GM18867 (cell line): ENCODE data around the gene KBTBD13.
A peak's percentile ranks its signal among the peaks of the same experiment; 100 is the strongest.

Source experiments
- ATAC-seq: cut with Tn5 transposase; IDR thresholded peaks from one replicate; pipeline ENCODE4 v1.9.1; 2021; ENCODE audit warnings: mild to moderate bottlenecking, moderate library complexity; ENCODE audit not compliant: unreplicated experiment

Gene KBTBD13

DNA sequence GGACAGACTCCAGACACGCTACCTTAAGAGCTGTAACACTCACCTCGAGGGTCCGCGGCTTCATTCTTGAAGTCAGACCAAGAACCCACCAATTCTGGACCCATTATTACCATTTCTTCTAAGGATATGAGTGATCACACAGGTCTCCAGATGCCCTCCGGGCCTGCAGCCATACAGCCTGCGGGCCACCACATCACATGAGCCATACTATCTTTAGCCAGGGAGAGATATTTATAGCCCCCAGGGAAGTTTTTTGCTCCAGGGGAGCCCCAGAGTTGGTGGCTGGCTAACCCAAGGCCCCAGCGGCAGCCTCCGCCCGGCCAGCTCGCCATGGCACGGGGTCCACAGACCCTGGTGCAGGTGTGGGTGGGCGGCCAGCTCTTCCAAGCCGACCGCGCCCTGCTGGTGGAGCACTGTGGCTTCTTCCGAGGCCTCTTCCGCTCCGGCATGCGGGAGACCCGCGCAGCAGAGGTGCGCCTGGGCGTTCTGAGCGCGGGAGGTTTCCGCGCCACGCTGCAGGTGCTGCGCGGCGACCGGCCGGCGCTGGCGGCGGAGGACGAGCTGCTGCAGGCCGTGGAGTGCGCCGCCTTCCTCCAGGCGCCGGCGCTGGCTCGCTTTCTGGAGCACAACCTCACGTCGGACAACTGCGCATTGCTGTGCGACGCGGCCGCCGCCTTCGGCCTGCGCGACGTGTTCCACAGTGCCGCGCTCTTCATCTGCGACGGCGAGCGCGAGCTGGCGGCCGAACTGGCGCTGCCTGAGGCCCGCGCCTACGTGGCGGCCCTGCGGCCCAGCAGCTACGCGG lies at the start of gene KBTBD13:
TSS of gene KBTBD13 (plus strand) at position 261 of the 805 bp plus-strand sequence. CDS start at position 331, 70 bp downstream.
- ATAC-seq, result no peak

DNA sequence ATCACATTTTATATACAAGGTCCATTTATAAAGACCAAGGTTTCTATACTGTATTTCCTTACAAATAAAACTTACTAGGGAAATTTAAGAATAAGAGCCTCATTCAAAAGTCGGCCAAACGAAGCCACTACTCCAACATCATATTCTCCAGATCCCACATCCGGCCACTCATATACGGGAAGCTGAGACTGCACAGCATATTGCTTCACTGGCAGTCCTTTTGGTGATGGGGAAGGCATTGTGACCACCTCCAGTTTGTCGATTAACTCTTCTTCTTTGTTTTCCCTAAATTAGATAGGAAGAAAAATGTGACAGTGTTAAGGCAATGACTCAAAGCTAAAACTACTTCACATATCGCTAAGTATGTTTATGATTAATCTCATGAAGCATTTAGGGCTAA lies 49.8 kb upstream of the KBTBD13 start:
- no peak for ATAC-seq

DNA sequence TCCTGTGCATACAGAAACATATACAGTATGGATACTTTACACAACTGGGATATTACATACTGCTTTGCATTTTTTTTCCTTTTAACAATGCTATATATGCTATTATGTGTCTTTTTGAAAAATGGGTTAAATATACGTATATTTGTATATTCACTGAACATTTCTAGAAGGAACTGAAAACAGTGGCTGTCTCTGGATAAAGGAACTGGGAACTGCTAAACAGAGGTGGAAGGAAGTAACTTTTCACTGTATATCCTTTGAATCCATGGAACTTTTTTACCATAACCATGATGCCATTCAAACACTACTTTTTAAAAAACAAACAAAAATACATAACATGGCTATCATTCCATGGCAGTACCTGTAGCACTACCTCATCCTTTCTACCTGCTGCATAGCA lies 49.0 kb upstream of the KBTBD13 start:
- ATAC-seq, result no peak

GRCh38 chr15:65028338-65028737 lies 48.2 kb upstream of the KBTBD13 start:
- ATAC-seq, result no peak

- ATAC-seq, result peak; percentile 77
Measured at GRCh38 chr15:65028921-65029735, 47.4 kb upstream of the KBTBD13 start, which contains the start of gene MTFMT. Gene MTFMT, minus strand, starts transcription at chr15:65029639. Its CDS starts 26 bp downstream, at chr15:65029613.

- ATAC-seq, result no peak
Measured at GRCh38 chr15:65029736-65030208, 46.8 kb upstream of the KBTBD13 start.

DNA sequence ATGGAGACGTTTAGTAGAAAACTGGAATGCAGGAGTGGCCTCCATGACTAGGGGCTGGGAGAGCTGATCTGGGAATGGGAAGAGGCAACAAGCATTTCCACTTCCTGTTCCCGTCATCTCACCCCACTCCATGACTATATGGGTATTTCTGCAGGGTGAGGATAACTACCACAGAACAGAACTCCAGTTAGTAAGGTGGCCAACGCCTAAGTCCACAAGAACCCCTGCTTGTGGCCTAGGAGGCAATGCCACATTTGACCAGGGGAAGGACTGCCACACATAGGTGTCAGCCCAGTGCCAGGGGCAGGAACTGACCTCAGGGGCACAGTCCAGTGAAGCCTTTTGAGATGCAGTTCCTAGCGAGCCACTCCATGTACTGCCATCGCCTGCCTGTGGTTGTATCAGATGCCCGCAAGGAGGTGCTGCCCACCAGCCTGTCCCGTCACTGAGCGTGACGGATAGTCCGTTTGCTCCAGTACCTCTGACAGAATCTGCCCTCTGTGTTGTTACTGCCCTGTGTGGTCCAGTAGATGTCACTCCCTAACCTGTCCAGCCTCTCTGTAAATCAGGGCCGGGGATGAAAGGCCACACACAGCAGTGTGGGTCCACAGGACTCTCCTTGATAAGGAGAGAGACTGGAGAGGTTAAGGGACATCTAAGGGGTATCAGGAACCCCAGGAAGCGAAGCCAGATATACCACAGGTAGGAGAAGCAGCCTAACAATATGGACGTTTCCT lies 43.6 kb upstream of the KBTBD13 start:
- peak; percentile 49 for ATAC-seq

DNA sequence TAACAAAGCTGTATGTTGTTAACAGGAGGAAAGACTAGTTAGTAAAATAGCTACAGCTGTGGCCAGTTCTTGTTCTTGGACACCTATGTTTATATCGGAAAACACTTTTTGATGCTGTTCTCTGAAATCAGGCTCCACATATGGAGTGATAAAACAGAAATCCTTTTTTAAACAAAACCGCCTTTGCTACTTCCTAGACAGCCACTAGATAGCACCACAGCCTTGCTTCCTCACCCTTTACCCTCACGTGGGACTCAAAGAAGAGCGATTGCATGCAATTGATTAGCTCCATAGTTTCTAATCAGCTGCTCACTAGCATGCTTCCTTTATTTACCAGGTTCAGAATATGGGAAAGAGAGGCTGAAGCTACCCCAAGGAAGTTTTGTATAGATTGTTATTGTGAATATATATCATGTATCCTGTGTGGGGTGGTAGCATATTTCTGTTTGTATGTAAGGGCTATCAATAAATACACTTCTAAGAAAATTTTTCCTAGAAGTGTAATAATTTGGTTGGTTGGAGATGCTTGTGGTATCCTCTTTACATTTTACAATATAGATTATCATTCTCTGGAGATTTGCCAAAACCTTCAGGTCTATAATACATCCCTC lies 42.8 kb upstream of the KBTBD13 start:
- ATAC-seq, result no peak

DNA sequence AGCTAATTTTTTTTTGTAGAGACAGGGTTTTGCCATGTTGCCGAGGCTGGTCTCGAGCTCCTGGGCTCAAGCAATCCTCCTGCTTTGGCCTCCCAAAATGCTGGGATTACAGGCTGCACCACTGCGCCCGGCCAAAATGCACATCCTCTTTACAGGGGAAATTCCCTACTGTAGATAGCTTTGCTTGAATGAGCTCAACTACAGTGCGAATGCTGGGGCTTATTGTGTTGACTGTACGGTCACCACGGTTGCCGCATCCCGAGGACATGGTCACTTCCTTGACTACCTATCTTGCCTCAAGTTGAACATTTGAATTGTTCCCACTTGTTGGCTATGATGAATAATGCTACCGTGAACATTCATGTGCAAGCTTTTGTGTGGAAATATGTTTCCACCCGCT lies 41.8 kb upstream of the KBTBD13 start:
- ATAC-seq, result no peak

- ATAC-seq, result no peak
Measured at GRCh38 chr15:65037309-65037708, 39.2 kb upstream of the KBTBD13 start.

DNA sequence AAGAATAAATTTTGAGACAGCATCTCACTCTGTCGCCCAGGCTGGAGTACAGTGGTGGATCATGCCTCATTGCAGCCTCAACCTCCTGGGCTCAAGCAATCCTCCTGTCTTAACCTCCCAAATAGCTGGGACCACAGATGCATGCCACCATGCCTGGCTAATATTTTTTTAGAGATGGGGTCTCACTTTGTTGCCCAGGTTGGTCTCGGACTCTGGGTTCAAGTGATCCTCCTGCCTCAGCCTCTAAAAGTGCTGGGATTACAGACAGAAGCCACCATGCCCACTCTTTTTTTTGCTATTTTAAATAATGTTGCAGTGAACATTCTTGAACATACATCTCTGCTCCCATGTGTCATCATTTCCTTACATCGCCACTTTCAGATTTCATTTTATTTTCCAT lies 38.1 kb upstream of the KBTBD13 start:
- ATAC-seq, result no peak

- no peak for ATAC-seq
Measured at GRCh38 chr15:65038836-65039235, 37.7 kb upstream of the KBTBD13 start.

GRCh38 chr15:65040461-65040860 lies 36.1 kb upstream of the KBTBD13 start:
- no peak for ATAC-seq

GRCh38 chr15:65041787-65042186 lies 34.8 kb upstream of the KBTBD13 start:
- no peak for ATAC-seq

GRCh38 chr15:65042776-65043327 lies 33.7 kb upstream of the KBTBD13 start:
- no peak for ATAC-seq

DNA sequence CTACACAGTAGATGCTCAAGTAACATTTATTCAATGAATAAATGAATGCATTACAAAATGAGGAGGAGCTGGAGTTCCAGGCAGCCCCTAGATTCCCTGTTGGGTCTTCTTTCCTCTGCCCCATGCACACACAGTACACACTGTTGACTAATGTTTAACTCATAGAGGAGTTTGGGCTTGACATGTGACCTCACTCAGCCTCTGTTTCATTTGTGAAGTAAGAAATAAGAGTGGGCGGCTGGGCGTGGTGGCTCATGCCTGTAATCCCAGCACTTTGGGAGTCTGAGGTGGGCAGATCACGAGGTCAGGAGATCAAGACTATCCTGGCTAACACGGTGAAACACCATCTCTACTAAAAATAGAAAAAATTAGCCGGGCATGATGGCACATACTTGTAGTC lies 32.3 kb upstream of the KBTBD13 start:
- peak; percentile 48 for ATAC-seq

DNA sequence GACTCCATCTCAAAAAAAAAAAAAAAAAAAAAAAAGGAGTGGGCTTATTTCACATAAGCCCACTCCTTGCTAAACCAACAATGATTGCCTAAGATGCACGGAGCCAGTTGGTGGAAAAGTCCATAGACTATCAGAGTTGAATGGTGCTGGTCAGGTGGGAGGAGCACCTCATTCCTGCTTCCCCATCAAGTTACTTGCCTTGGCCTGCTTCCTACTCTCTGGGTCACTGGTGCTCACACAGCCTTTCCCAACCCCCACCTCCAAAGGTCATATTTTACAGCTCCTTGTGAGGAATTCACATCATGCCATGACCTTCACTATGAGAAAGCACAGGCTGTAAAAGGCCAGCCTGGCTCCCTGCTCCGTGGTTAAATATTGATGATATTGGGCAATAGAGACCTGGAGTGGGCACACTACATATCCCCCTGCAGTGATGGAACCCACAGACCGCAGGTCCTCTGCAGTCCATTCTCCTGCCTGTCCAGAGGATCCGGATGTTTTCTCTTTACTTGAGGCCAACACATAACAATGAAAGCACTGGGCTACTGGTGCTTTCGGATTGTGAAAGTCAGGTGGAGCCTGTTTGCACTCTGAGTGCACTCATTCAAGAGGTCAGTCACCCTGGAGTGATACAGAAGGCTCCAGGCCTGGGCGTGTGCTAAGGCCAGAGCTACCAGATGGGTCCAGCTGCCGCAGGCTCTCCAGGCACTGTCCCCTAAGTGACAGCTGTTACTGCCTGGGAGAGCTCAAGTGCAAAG lies 31.6 kb upstream of the KBTBD13 start, which contains the start of gene SLC51B:
TSS of gene SLC51B (plus strand) at position 664 of the 758 bp plus-strand sequence. CDS start 4,618 bp downstream, outside the sequence.
- no peak for ATAC-seq

DNA sequence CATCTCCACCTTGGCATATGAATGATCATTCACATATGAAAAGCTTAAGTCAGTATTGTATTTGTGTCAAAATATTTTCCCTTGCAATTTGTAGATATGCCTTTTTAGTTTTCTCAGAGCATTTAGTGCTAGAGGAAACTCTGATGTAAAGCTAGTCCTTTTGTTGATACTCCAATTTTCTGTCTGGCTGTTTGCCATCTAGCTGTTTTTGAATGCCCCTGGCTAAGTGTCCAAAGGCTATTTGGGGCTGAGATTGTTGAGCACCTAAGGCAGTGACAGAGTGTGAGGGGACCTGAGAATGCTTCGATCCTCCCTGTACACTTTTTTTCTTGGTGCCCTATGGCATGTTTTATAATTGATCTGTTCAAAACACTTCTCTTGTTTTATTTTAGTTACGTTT lies 28.3 kb upstream of the KBTBD13 start:
- no peak for ATAC-seq

GRCh38 chr15:65049418-65049840 lies 27.1 kb upstream of the KBTBD13 start:
- peak; percentile 94 for ATAC-seq
